ENCODE results near the gene PRTFDC1.

The PRTFDC1 gene

GRCh38 chr10:24915304-24915703 is 37.1 kb downstream of the PRTFDC1 start:
- TF ChIP-seq CTCF (IDR thresholded peaks at IDR 0.05; ENCODE audit: low read depth, low read length, missing control alignments): no peak
- H3K4me3 ChIP-seq (ENCODE audit: low read depth, low read length): no peak overlapping the region
- DNase-seq (ENCODE audit: low read depth): no peak

- no peak for DNase-seq (ENCODE audit: low read depth)
- no peak overlapping the region for H3K4me3 ChIP-seq (ENCODE audit: low read depth, low read length)
- TF ChIP-seq CTCF (IDR thresholded peaks at IDR 0.05; ENCODE audit: low read depth, low read length, missing control alignments): no peak
Measured at GRCh38 chr10:24914148-24914547, 38.3 kb downstream of the PRTFDC1 start.

GRCh38 chr10:24912215-24912614 is 40.2 kb downstream of the PRTFDC1 start:
- no peak overlapping the region for H3K4me3 ChIP-seq (ENCODE audit: low read depth, low read length)
- no peak for TF ChIP-seq CTCF (IDR thresholded peaks at IDR 0.05; ENCODE audit: low read depth, low read length, missing control alignments)
- no peak for DNase-seq (ENCODE audit: low read depth)

GRCh38 chr10:24911029-24911428 is 41.4 kb downstream of the PRTFDC1 start:
- TF ChIP-seq CTCF (IDR thresholded peaks at IDR 0.05; ENCODE audit: low read depth, low read length, missing control alignments): no peak
- DNase-seq (ENCODE audit: low read depth): no peak

GRCh38 chr10:24910574-24910973 is 41.8 kb downstream of the PRTFDC1 start:
- H3K4me3 ChIP-seq (ENCODE audit: low read depth, low read length): no peak overlapping the region
- no peak for TF ChIP-seq CTCF (IDR thresholded peaks at IDR 0.05; ENCODE audit: low read depth, low read length, missing control alignments)
- no peak for DNase-seq (ENCODE audit: low read depth)

More at GRCh38 chr10:24911029-24911428, 41.4 kb downstream of the PRTFDC1 start:
- no peak overlapping the region for H3K4me3 ChIP-seq (ENCODE audit: low read depth, low read length)

GRCh38 chr10:24908793-24909423 is 43.5 kb downstream of the PRTFDC1 start:
- no peak for TF ChIP-seq CTCF (IDR thresholded peaks at IDR 0.05; ENCODE audit: low read depth, low read length, missing control alignments)
- no peak for DNase-seq (ENCODE audit: low read depth)

GRCh38 chr10:24907956-24908355 is 44.5 kb downstream of the PRTFDC1 start:
- H3K4me3 ChIP-seq (ENCODE audit: low read depth, low read length): no peak overlapping the region
- DNase-seq (ENCODE audit: low read depth): no peak
- no peak for TF ChIP-seq CTCF (IDR thresholded peaks at IDR 0.05; ENCODE audit: low read depth, low read length, missing control alignments)

More at GRCh38 chr10:24908793-24909423, 43.5 kb downstream of the PRTFDC1 start:
- H3K4me3 ChIP-seq (ENCODE audit: low read depth, low read length): no peak overlapping the region

Data from GM12864 (cell line).